GM18951 (cell line): Measurements from ENCODE around the gene RTP4.

Experiments used
- POLR2A ChIP-seq: IDR thresholded peaks from 4 replicates; pipeline ENCODE4 v1.6.1; 2011; ENCODE audit warnings: mild to moderate bottlenecking; ENCODE audit not compliant: insufficient read length, insufficient read depth; ENCODE audit errors: extremely low read depth
- in situ Hi-C: fragments of 300-500 bp; cut with MboI; formaldehyde crosslinking; loops from one replicate; pipeline ENCODE4 v1.12.0; 2022; ENCODE audit warnings: low sequenced_read_pairs, mixed read lengths, inconsistent platforms; ENCODE audit not compliant: unreplicated experiment

Gene RTP4

GRCh38 chr3:187343670-187344069, 24.5 kb upstream of the RTP4 start:
- in situ Hi-C loops, result no loop called here
- no peak for TF ChIP-seq POLR2A

GRCh38 chr3:187352581-187353575, 15.3 kb upstream of the RTP4 start:
- in situ Hi-C loops, result no loop called here
- no peak for TF ChIP-seq POLR2A

GRCh38 chr3:187358068-187358467, 10.1 kb upstream of the RTP4 start:
- TF ChIP-seq POLR2A, result no peak
- in situ Hi-C loops, result no loop called here

- in situ Hi-C loops, result no loop called here
- TF ChIP-seq POLR2A, result no peak
Measured at GRCh38 chr3:187359798-187360486, 8.2 kb upstream of the RTP4 start.

- TF ChIP-seq POLR2A, result no peak
- in situ Hi-C loops, result no loop called here
Measured at GRCh38 chr3:187360596-187360995, 7.6 kb upstream of the RTP4 start.

GRCh38 chr3:187361835-187362234, 6.3 kb upstream of the RTP4 start:
- no peak for TF ChIP-seq POLR2A
- in situ Hi-C loops, result no loop called here

- TF ChIP-seq POLR2A, result no peak
- in situ Hi-C loops, result no loop called here
Measured at GRCh38 chr3:187367561-187368103, 553 bp upstream of the RTP4 start.

GRCh38 chr3:187369089-187369447, 883 bp downstream of the RTP4 start:
- in situ Hi-C loops, result no loop called here

GRCh38 chr3:187370051-187370450, 1.9 kb downstream of the RTP4 start:
- in situ Hi-C loops, result no loop called here
- TF ChIP-seq POLR2A, result no peak

More at GRCh38 chr3:187369089-187369447, 883 bp downstream of the RTP4 start:
- TF ChIP-seq POLR2A, result no peak

GRCh38 chr3:187375581-187375980, 7.4 kb downstream of the RTP4 start:
- no peak for TF ChIP-seq POLR2A
- in situ Hi-C loops, result no loop called here

- TF ChIP-seq POLR2A, result no peak
- in situ Hi-C loops, result no loop called here
Measured at GRCh38 chr3:187377842-187378241, 9.7 kb downstream of the RTP4 start.

- TF ChIP-seq POLR2A, result no peak
- in situ Hi-C loops, result no loop called here
Measured at GRCh38 chr3:187382609-187383151, 14.5 kb downstream of the RTP4 start.

- in situ Hi-C loops, result no loop called here
- no peak for TF ChIP-seq POLR2A
Measured at GRCh38 chr3:187383246-187383645, 15.1 kb downstream of the RTP4 start.
